ENCODE results near the gene SLC6A18. TPM values are rescaled to one million over a fixed set of nuclear protein-coding genes. Genes with fewer than 3 reads are reported as not detected.

SLC6A18 gene
- total and polyA plus RNA-seq, 9 of the 15 experiments (the other 6 are each of a cell fraction or from before 2014, with no cell fraction given): not detected

DNA sequence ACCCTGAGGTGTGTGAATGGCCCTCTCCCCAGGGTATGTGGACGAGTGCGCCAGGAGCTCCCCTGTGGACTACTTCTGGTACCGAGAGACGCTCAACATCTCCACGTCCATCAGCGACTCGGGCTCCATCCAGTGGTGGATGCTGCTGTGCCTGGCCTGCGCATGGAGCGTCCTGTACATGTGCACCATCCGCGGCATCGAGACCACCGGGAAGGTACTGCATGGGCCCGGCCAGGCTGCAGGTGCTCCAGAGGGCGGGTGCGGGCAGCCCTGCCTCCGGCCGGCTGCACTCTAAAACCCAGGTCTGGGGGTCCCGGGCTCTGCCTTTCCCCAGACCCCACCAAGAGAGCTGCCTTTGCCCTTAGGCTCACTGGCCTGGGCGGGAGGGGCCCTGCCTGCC, 12.9 kb upstream of the SLC6A18 start:
- FAIRE-seq: no peak
- no peak overlapping the region for H3K4me3 ChIP-seq
- BruUV-seq (replicated peaks): no TSS peak

More for the DNA sequence above, 12.9 kb upstream of the SLC6A18 start:
- intact Hi-C loops (cut with micrococcal nuclease) (no loop called here), in situ Hi-C loops (cut with MboI) (no loop called here)
- 54% methylated on average over 18 of the region's 20 CpGs for WGBS (ENCODE audit: insufficient coverage, low coverage, missing lambda C conversion rate)
- peaks cover 6% of the 10 kb centered on the region; the same call in 1 of the 2 replicates for H4K20me1 ChIP-seq (replicated peaks; ENCODE audit: control insufficient read depth, insufficient read depth, low read length)
- no peak for TF ChIP-seq HNRNPH1 (optimal IDR thresholded peaks at IDR 0.05; ENCODE audit: low read depth, low read length)
- TF ChIP-seq MED1 (CRISPR knock-in tag; IDR thresholded peaks at IDR 0.05; ENCODE audit: borderline replicate concordance): no peak
- no peak for TF ChIP-seq ZNF551 (CRISPR knock-in tag; IDR thresholded peaks at IDR 0.05)
- TF ChIP-seq ZNF311 (CRISPR knock-in tag; IDR thresholded peaks at IDR 0.05): no peak
- TF ChIP-seq HNRNPK (IDR thresholded peaks at IDR 0.05; ENCODE audit: low read depth, low read length, poor library complexity, severe bottlenecking): no peak
- TF ChIP-seq NUFIP1 (IDR thresholded peaks at IDR 0.05; ENCODE audit: partially characterized antibody): no peak
- TF ChIP-seq HDAC6 (IDR thresholded peaks at IDR 0.05; ENCODE audit: low read depth, low read length): no peak
- TF ChIP-seq RBM17 (IDR thresholded peaks at IDR 0.05; ENCODE audit: borderline replicate concordance, low read depth, low read length): no peak
- TF ChIP-seq MCM5 (IDR thresholded peaks at IDR 0.05; ENCODE audit: low read depth): no peak
- no peak for TF ChIP-seq CREM (IDR thresholded peaks at IDR 0.05; ENCODE audit: low read depth)
- TF ChIP-seq, protein P1, sequence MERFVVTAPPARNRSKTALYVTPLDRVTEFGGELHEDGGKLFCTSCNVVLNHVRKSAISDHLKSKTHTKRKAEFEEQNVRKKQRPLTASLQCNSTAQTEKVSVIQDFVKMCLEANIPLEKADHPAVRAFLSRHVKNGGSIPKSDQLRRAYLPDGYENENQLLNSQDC (CRISPR knock-in tag; IDR thresholded peaks at IDR 0.05): no peak
- no peak for TF ChIP-seq ETV6 (IDR thresholded peaks at IDR 0.05; ENCODE audit: borderline replicate concordance in 1 of 2, low read depth in 2 of 2, low read length in 1 of 2)
- no peak for TF ChIP-seq ETV6 (CRISPR knock-in tag; IDR thresholded peaks at IDR 0.05; ENCODE audit: borderline replicate concordance)
- TF ChIP-seq MBD2 (IDR thresholded peaks at IDR 0.05; ENCODE audit: borderline replicate concordance, low read depth): no peak
- H3K27ac ChIP-seq (ENCODE audit: extremely low read depth, low read depth, low read length): no peak overlapping the region
- H3K9ac ChIP-seq (ENCODE audit: insufficient read depth in 1 of 2, low read depth in 2 of 2, low read length in 2 of 2): no peak overlapping the region
- no peaks in the 10 kb centered on the region; the same call in 1 of the 2 replicates for H3K9me3 ChIP-seq (replicated peaks; ENCODE audit: control insufficient read depth, insufficient read depth, low read depth, low read length)
- CTCF ChIA-PET (ENCODE audit: low intra/inter-chr PET ratio): no interaction called here
- POLR2A ChIA-PET: no interaction called here
- H3K79me2 ChIP-seq (ENCODE audit: control insufficient read depth, insufficient read depth, low read length): no peaks in the 10 kb centered on the region
- H2AFZ ChIP-seq (ENCODE audit: low read depth, low read length): no peak overlapping the region
- H3K27me3 ChIP-seq (ENCODE audit: control insufficient read depth in 2 of 2, insufficient read depth in 2 of 2, low read length in 2 of 2): peaks cover 1 to 61% of the 10 kb centered on the region in 2 experiments; a peak in 4 of 5 replicates
- DNase-seq (ENCODE audit: extremely low read depth in 1 of 4, low spot score in 3 of 4) (no peak), ATAC-seq (no peak)
- no peaks in the 10 kb centered on the region for H3K36me3 ChIP-seq (ENCODE audit: control insufficient read depth, insufficient read depth, low read length)
- no peaks in the 10 kb centered on the region for H3K9me1 ChIP-seq (ENCODE audit: control insufficient read depth, insufficient read depth, low read length)
- no peak overlapping the region for H3K4me2 ChIP-seq (ENCODE audit: insufficient read depth, low read length)
- H3K4me1 ChIP-seq (replicated peaks in 1 of 2; ENCODE audit: control insufficient read depth in 2 of 2, insufficient read depth in 2 of 2, low read length in 2 of 2): peaks cover 0 to 51% of the 10 kb centered on the region in 2 experiments; a peak in 3 of 5 replicates

Measured in K562 (cell line).